PC-3 (cell line): ENCODE measurements around the gene KRTAP10-5. TPM values are rescaled to one million over a fixed set of nuclear protein-coding genes. Genes with fewer than 3 reads are reported as not detected.

ENCODE experiments used
- ATAC-seq: fragments of 200-7000 bp; cut with Tn5 transposase; 2 replicates; pipeline ENCODE4 v1.9.1; 2020; ENCODE audit warnings: mild to moderate bottlenecking, moderate library complexity
- BruUV-seq: library from RNA; stranded (reverse); fragments of 400-500 nt; replicated peaks from 2 replicates; lab custom pipeline; 2021; lab: Mats Ljungman, UMichigan
- CTCF ChIA-PET: fragments of 300-600 bp; sonication (Branson Sonifier 250); formaldehyde crosslinking; loops from one replicate; lab custom pipeline; 2022; ENCODE audit warnings: antibody characterized with exemption; lab: Charles Lee
- POLR2A ChIA-PET: fragments of 300-600 bp; sonication (Branson Sonifier 250); formaldehyde crosslinking; loops from one replicate; lab custom pipeline; 2022; ENCODE audit warnings: antibody characterized with exemption; ENCODE audit not compliant: unreplicated experiment; lab: Charles Lee
- DNase-seq: peaks from one replicate; pipeline ENCODE4 v3.0.0-alpha.2; 2015
- H2AFZ ChIP-seq: fragments of 300-600 bp; sonication (generic); 2 replicates; pipeline ENCODE4 v1.6.0; 2016; ENCODE audit warnings: antibody characterized with exemption, low read length
- H3F3A ChIP-seq: fragments of 300-600 bp; sonication (generic); one replicate; pipeline ENCODE4 v1.6.0; 2017; ENCODE audit warnings: antibody characterized with exemption, low read length, control low read depth, mild to moderate bottlenecking; ENCODE audit not compliant: unreplicated experiment
- H3K27ac ChIP-seq: fragments of 300-600 bp; sonication (generic); 2 replicates; pipeline ENCODE4 v1.5.1; 2016; ENCODE audit warnings: mild to moderate bottlenecking, low read length
- H3K27me3 ChIP-seq: fragments of 300-600 bp; sonication (generic); 2 replicates; pipeline ENCODE4 v1.6.1; 2016; ENCODE audit warnings: low read length, mixed read lengths
- H3K36me3 ChIP-seq: fragments of 300-600 bp; sonication (generic); 2 replicates; pipeline ENCODE4 v1.6.1; 2016; ENCODE audit warnings: low read depth, mixed run types, low read length, mixed read lengths
- H3K4me1 ChIP-seq: fragments of 300-600 bp; sonication (generic); 2 replicates; pipeline ENCODE4 v1.5.1; 2016; ENCODE audit warnings: low read length; ENCODE audit not compliant: insufficient read depth
- H3K4me2 ChIP-seq: fragments of 300-600 bp; sonication (generic); 2 replicates; pipeline ENCODE4 v1.6.0; 2016; ENCODE audit warnings: low read length
- H3K4me3 ChIP-seq: fragments of 300-600 bp; sonication (generic); 2 replicates; pipeline ENCODE4 v1.5.1; 2016; ENCODE audit warnings: mild to moderate bottlenecking, low read length, mixed read lengths
- H3K79me2 ChIP-seq: fragments of 300-600 bp; sonication (generic); 2 replicates; pipeline ENCODE4 v1.6.1; 2017; ENCODE audit warnings: low read length, mixed read lengths
- H3K9ac ChIP-seq: fragments of 300-600 bp; sonication (generic); 2 replicates; pipeline ENCODE4 v1.6.0; 2016; ENCODE audit warnings: mild to moderate bottlenecking, low read length
- H3K9me2 ChIP-seq: fragments of 300-600 bp; sonication (generic); replicated peaks from 2 replicates; pipeline ENCODE4 v1.6.1; 2016; ENCODE audit warnings: mixed run types, low read length, mixed read lengths
- H3K9me3 ChIP-seq: fragments of 300-600 bp; sonication (generic); 2 replicates; pipeline ENCODE4 v1.6.1; 2016; ENCODE audit warnings: low read length, mixed read lengths
- H4K20me1 ChIP-seq: fragments of 300-600 bp; sonication (generic); 2 replicates; pipeline ENCODE4 v1.6.1; 2016; ENCODE audit warnings: low read length, mixed read lengths
- EZH2 ChIP-seq: fragments of 300-600 bp; sonication (generic); IDR thresholded peaks from one replicate; pipeline ENCODE4 v1.6.1; 2017; ENCODE audit warnings: antibody characterized with exemption, mild to moderate bottlenecking, low read length; ENCODE audit not compliant: unreplicated experiment
- EZH2phosphoT487 ChIP-seq: fragments of 300-600 bp; sonication (generic); IDR thresholded peaks from 2 replicates; pipeline ENCODE4 v1.6.1; 2018; ENCODE audit warnings: mild to moderate bottlenecking, antibody characterized with exemption, low read length, borderline replicate concordance
- intact Hi-C: fragments of 100-400 bp; cut with micrococcal nuclease; formaldehyde crosslinking; loops from 2 replicates; pipeline ENCODE4 v1.9.0; 2023
- total RNA-seq: library from RNA; depleted of rRNA; stranded (reverse); fragments of >200 nt; gene quantifications from 2 replicates; pipeline ENCODE4 v1.2.3, GENCODE V29; 2014
- TF ChIP-seq, protein P1 (sequence below): fragments of 300-600 bp; sonication (generic); conservative IDR thresholded peaks from 2 replicates; pipeline ENCODE4 v1.5.1; 2017; ENCODE audit warnings: antibody characterized with exemption, low read depth, mild to moderate bottlenecking, low read length

KRTAP10-5 gene
- total RNA-seq, 1 experiment from 2014 or later = not detected

DNA sequence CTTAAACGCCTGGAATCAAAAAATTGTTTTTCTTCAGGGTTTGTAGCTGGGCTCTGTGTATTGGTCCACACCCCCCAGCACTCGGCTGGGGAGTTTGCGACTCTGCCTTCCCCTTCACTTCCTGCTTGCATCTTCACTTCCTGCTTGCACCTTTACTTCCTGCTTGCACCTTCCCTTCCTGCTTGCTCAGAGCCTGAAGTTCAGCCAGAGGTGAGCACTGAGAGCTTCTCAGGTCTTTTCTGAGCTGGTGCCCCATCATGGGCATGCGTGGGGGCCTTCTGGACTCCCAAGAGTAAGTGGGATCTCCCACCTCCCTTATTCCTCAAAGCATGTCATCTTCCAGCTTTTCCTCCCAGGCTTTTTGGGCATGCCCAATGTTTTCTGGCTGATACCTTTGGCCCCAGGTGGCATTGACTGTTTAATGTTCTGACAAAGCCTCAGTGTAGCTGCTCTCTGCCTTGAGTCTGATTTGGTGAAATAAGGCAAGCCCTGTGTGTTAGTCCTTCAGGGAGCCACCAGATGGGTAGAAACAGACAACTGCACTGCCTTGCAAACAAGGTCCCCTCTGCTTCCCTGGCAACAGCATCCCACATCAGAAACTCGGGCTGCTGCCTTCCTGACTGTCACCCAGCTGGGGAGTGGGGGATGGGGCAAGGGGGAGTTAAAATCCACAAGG lies 32.6 kb downstream of the KRTAP10-5 start:
- Histone ChIP-seq H3F3A (no peaks in the 10 kb centered on the region), H3K36me3 (no peaks in the 10 kb centered on the region), H3K9me2 (no peaks in the 10 kb centered on the region), H3K4me1 (no peaks in the 10 kb centered on the region), H3K9ac (no peak overlapping the region), H3K27me3 (no peaks in the 10 kb centered on the region), H3K27ac (no peak overlapping the region), H2AFZ (no peak overlapping the region), H4K20me1 (no peaks in the 10 kb centered on the region), H3K9me3 (peaks cover 15% of the 10 kb centered on the region; the same call in 1 of the 2 replicates), H3K4me2 (no peak overlapping the region), H3K79me2 (no peaks in the 10 kb centered on the region), H3K4me3 (no peak overlapping the region)
- intact Hi-C loops = no loop called here
- POLR2A ChIA-PET = no interaction called here
- no TSS peak for BruUV-seq
- CTCF ChIA-PET = no interaction called here
- no peak for ATAC-seq
- TF ChIP-seq, protein P1, sequence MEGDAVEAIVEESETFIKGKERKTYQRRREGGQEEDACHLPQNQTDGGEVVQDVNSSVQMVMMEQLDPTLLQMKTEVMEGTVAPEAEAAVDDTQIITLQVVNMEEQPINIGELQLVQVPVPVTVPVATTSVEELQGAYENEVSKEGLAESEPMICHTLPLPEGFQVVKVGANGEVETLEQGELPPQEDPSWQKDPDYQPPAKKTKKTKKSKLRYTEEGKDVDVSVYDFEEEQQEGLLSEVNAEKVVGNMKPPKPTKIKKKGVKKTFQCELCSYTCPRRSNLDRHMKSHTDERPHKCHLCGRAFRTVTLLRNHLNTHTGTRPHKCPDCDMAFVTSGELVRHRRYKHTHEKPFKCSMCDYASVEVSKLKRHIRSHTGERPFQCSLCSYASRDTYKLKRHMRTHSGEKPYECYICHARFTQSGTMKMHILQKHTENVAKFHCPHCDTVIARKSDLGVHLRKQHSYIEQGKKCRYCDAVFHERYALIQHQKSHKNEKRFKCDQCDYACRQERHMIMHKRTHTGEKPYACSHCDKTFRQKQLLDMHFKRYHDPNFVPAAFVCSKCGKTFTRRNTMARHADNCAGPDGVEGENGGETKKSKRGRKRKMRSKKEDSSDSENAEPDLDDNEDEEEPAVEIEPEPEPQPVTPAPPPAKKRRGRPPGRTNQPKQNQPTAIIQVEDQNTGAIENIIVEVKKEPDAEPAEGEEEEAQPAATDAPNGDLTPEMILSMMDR = no peak
- no peak for TF ChIP-seq EZH2phosphoT487
- no peak for TF ChIP-seq EZH2
- no peak for DNase-seq

DNA sequence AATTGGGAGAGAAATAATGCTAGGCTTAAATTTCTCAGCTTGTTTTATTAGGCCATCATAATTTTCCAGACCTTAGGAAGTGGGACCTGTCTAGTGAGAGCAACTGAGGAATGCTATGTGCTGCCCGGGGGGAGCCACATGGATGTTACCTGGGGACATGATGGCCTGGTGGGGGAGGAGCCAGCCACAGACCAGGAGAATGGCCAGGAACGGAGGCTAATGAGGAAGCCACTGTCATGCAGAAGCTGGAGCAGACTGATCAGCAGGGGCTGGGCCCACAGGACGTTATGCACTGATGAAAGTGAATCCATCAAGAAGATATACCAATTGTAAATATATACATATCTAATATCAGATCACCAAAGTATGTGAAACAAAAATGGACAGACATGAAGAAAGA lies 35.8 kb downstream of the KRTAP10-5 start:
- TF ChIP-seq, protein P1 = no peak
- TF ChIP-seq EZH2 (no peak), EZH2phosphoT487 (no peak)
- no peaks in the 10 kb centered on the region for H3K36me3 ChIP-seq
- H3K9ac ChIP-seq = no peak overlapping the region
- no peaks in the 10 kb centered on the region for H3F3A ChIP-seq
- ATAC-seq (no peak), DNase-seq (no peak)
- H3K4me2 ChIP-seq = no peak overlapping the region
- H3K9me3 ChIP-seq = peaks cover 17% of the 10 kb centered on the region; the same call in 1 of the 2 replicates
- H3K4me1 ChIP-seq = no peaks in the 10 kb centered on the region
- H3K27me3 ChIP-seq = no peaks in the 10 kb centered on the region
- H3K79me2 ChIP-seq = no peaks in the 10 kb centered on the region
- H3K9me2 ChIP-seq = no peaks in the 10 kb centered on the region
- ChIA-PET CTCF (no interaction called here), POLR2A (no interaction called here)
- intact Hi-C loops = no loop called here
- H4K20me1 ChIP-seq = no peaks in the 10 kb centered on the region
- no peak overlapping the region for H3K4me3 ChIP-seq
- no peak overlapping the region for H2AFZ ChIP-seq
- H3K27ac ChIP-seq = no peak overlapping the region
- BruUV-seq = no TSS peak

DNA sequence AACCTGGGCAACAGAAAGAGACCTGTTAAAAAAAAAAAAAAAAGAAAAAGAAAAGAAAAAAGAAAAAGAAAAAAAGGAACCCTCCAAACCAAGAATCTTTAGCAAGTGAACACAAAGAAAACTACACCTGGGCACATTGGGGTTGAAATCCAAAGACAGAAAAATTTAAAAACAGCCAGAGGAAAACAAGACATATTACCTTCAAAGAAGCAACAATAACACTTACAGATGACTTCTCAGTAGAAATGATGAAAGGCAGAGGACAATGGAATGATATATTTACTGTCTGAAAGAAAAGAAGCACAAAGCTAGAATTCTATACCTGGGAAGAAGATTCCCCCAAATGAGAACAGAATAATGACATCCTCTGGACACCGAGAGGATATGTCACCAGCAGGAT lies 37.7 kb downstream of the KRTAP10-5 start:
- H3K9me3 ChIP-seq = peaks cover 17% of the 10 kb centered on the region; the same call in 1 of the 2 replicates
- no peak overlapping the region for H3K9ac ChIP-seq
- ATAC-seq (no peak), DNase-seq (no peak)
- H3F3A ChIP-seq = no peaks in the 10 kb centered on the region
- ChIA-PET CTCF (no interaction called here), POLR2A (interaction anchor here (0.6 kb wide), 1 partner anchor 247 kb away, joined by 7 read pairs; no protein-coding TSS in a partner anchor)
- H3K4me3 ChIP-seq = no peak overlapping the region
- no TSS peak for BruUV-seq
- intact Hi-C loops = no loop called here
- H3K9me2 ChIP-seq = no peaks in the 10 kb centered on the region
- no peak overlapping the region for H3K27ac ChIP-seq
- H3K79me2 ChIP-seq = no peaks in the 10 kb centered on the region
- no peaks in the 10 kb centered on the region for H3K36me3 ChIP-seq
- no peaks in the 10 kb centered on the region for H3K27me3 ChIP-seq
- no peaks in the 10 kb centered on the region for H4K20me1 ChIP-seq
- H3K4me1 ChIP-seq = no peaks in the 10 kb centered on the region
- TF ChIP-seq EZH2 (no peak), EZH2phosphoT487 (no peak)
- TF ChIP-seq, protein P1 = no peak
- no peak overlapping the region for H2AFZ ChIP-seq
- H3K4me2 ChIP-seq = no peak overlapping the region
